Mammary epithelial cell (primary cell): ENCODE measurements around the gene STARD5.

ENCODE experiments used
- EZH2 ChIP-seq: IDR thresholded peaks from 2 replicates; pipeline ENCODE4 v1.6.1; 2012; ENCODE audit warnings: low read length, inconsistent platforms, borderline replicate concordance
- TF ChIP-seq, protein P1 (sequence below), 2 donors: IDR thresholded peaks in 1 of 2; conservative IDR thresholded peaks in 1 of 2; 2 replicates each; pipeline ENCODE4 v1.5.1; 2011 to 2012; ENCODE audit warnings: inconsistent platforms in 2 of 2, low read length in 2 of 2, mild to moderate bottlenecking in 2 of 2, control low read depth in 1 of 2, low read depth in 1 of 2; ENCODE audit not compliant: insufficient read depth in 1 of 2; ENCODE audit errors: extremely low read depth in 1 of 2

DNA sequence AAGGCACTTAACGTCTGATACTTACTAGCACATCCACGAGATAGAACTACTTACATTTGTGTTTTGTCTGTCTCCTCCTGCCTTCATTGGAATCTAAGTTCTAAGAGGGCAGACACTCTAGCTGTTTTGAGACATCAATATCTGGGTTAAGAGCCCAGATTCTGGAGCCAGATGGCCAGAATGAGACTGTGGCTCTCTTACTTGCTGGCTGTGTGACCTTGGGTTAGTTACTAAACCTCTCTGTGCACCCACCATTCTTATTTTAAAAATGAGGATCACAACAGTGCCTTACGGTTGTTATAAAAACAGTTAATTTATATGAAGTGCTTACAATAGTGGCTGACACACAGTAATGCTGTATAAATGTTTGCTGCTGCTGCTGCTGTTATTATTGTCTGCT is 7.7 kb downstream of the STARD5 start:
- TF ChIP-seq, protein P1, sequence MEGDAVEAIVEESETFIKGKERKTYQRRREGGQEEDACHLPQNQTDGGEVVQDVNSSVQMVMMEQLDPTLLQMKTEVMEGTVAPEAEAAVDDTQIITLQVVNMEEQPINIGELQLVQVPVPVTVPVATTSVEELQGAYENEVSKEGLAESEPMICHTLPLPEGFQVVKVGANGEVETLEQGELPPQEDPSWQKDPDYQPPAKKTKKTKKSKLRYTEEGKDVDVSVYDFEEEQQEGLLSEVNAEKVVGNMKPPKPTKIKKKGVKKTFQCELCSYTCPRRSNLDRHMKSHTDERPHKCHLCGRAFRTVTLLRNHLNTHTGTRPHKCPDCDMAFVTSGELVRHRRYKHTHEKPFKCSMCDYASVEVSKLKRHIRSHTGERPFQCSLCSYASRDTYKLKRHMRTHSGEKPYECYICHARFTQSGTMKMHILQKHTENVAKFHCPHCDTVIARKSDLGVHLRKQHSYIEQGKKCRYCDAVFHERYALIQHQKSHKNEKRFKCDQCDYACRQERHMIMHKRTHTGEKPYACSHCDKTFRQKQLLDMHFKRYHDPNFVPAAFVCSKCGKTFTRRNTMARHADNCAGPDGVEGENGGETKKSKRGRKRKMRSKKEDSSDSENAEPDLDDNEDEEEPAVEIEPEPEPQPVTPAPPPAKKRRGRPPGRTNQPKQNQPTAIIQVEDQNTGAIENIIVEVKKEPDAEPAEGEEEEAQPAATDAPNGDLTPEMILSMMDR (conservative IDR thresholded peaks at IDR 0.05 in 1 of 2, IDR thresholded peaks at IDR 0.05 in 1 of 2; ENCODE audit: extremely low read depth in 1 of 2, insufficient read depth in 1 of 2, low read depth in 1 of 2, low read length in 2 of 2) = no peak
- no peak for TF ChIP-seq EZH2
